NB4 (cell line): Measurements from ENCODE around the gene TTLL1.
A peak's percentile ranks its signal among the peaks of the same experiment; 100 is the strongest.

ENCODE experiments used
- DNase-seq: peaks from one replicate; pipeline ENCODE4 v3.0.0; 2010; ENCODE audit warnings: low read depth
- H3K4me3 ChIP-seq: one replicate; pipeline ENCODE4 v1.5.1; 2011; ENCODE audit warnings: mild to moderate bottlenecking, low read depth, low read length, moderate library complexity
- MYC ChIP-seq: IDR thresholded peaks from 2 replicates; pipeline ENCODE4 v1.6.1; 2011; ENCODE audit warnings: low read depth, low read length
- POLR2A ChIP-seq: IDR thresholded peaks from 2 replicates; pipeline ENCODE4 v1.6.1; 2011; ENCODE audit warnings: mild to moderate bottlenecking; ENCODE audit not compliant: insufficient read length; ENCODE audit errors: extremely low read depth
- TF ChIP-seq, protein P1 (sequence below): IDR thresholded peaks from one replicate; pipeline ENCODE4 v1.5.1; 2012; ENCODE audit warnings: low read depth, low read length
- TF ChIP-seq, protein P2 (sequence below): IDR thresholded peaks from 2 replicates; pipeline ENCODE4 v1.6.1; 2011; ENCODE audit warnings: low read depth, low read length

TTLL1 gene

DNA sequence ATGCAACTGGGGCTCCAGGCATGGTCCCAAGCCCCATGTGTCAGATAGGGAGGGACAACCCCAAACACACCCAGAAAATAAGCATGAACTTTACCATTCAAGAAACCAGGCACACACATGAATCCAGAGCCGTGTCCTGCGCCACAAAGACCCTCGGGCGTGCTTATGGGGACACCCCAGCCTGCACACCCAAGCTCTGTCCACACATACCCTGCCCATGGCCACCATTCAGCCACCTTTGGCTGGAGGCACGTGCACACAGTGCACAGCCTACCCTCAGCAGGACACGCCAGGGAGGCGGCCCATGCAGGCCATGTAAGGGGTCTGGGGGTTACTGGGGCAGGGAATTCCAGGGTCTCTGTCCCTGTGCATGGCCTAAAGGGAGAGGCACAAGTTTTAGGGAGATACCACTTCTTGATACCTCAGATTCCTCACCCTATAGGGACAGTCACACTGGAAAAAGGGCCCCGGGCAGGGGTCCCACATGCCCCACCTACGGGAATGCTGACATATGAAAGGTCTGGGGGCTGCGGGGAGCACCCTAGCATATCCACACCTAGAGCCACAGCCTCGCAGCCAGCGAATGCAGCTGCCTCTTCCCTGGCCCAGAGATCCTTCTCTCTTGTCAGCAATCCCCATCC is 94.8 kb downstream of the TTLL1 start:
- TF ChIP-seq MYC (no peak), POLR2A (no peak)
- TF ChIP-seq, protein P1, sequence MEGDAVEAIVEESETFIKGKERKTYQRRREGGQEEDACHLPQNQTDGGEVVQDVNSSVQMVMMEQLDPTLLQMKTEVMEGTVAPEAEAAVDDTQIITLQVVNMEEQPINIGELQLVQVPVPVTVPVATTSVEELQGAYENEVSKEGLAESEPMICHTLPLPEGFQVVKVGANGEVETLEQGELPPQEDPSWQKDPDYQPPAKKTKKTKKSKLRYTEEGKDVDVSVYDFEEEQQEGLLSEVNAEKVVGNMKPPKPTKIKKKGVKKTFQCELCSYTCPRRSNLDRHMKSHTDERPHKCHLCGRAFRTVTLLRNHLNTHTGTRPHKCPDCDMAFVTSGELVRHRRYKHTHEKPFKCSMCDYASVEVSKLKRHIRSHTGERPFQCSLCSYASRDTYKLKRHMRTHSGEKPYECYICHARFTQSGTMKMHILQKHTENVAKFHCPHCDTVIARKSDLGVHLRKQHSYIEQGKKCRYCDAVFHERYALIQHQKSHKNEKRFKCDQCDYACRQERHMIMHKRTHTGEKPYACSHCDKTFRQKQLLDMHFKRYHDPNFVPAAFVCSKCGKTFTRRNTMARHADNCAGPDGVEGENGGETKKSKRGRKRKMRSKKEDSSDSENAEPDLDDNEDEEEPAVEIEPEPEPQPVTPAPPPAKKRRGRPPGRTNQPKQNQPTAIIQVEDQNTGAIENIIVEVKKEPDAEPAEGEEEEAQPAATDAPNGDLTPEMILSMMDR = no peak
- TF ChIP-seq, protein P2, sequence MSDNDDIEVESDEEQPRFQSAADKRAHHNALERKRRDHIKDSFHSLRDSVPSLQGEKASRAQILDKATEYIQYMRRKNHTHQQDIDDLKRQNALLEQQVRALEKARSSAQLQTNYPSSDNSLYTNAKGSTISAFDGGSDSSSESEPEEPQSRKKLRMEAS = no peak
- H3K4me3 ChIP-seq = peak overlapping the region; percentile 26
- DNase-seq = no peak

DNA sequence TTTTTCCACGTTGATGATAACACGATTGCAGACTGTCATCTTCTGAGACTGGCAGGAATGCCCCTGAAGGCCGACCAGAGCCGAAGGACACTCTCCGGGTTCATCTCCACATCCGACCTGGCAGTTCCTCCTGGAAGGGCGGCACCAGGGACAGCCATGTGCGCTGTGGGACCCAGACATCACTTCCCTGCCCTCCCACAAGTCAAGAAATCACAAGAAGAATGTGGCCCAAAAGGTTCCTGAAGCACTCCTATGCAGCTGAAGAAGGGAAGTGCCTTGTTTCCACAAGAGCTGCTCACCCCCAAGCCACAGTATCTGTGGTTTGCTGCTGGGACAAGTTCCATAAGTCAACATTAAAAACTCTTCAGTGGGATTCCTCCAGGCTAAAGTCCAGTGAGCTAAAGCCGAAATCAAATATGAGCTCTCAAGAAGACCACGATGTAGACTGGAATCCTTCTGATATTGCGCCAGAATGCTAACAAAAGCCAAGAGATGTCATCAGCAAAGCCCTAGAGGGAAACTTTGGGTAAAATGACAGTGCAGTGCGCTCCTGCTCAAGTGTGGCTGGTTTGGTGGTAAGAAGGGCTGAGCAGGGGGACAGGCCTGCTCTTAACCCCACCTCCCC is 95.4 kb downstream of the TTLL1 start:
- H3K4me3 ChIP-seq = no peak overlapping the region
- peak; percentile 80 for DNase-seq
- TF ChIP-seq, protein P1 = no peak
- TF ChIP-seq MYC (no peak), POLR2A (no peak)
- TF ChIP-seq, protein P2 = no peak

DNA sequence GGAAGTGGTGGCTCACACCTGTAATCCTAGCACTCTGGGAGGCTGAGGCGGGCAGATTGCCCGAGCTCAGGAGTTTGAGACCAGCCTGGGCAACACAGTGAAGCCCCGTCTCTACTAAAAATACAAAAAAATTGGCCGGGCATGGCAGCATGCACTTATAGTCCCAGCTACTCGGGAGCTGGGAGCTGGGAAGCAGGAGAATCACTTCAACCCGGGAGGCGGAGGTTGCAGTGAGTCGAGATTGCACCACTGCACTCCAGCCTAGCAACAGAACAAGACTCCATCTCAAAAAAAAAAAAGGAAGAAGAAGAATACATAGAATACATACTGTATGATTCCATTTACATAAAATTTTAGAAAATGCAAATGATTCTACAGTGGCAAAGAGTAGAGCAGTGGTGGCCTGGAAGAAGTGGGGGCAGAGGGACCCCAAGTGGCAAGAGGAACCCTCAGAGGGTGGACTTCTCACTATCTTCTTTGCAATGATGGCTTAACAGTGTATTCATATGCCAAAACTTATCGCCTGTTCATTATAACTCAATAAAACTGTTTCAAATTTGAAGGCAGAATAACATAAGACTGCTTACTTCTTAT is 96.2 kb downstream of the TTLL1 start:
- H3K4me3 ChIP-seq = no peak overlapping the region
- no peak for DNase-seq
- TF ChIP-seq, protein P1 = no peak
- TF ChIP-seq MYC (no peak), POLR2A (no peak)

DNA sequence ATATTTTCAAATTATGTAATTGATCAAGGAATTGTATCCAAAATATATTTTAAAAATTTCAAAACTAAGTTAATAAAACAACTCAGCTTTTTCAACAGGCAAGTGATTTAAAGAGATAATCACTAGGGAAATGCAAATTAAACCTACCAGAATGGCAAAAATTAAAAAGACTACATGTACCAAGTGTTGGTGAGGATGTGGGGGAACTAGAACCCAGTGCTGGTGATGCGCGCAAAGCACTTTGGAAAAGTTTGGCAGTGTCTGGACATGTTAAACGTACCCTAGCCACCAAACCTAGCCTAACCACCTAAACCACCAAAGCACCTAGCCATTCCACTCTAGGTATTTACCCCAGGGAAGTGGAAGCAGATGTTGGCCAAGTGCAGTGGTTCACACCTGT is 97.1 kb downstream of the TTLL1 start:
- no peak for TF ChIP-seq POLR2A
- TF ChIP-seq, protein P1 = no peak
- TF ChIP-seq, protein P2 = no peak
- no peak for TF ChIP-seq MYC

DNA sequence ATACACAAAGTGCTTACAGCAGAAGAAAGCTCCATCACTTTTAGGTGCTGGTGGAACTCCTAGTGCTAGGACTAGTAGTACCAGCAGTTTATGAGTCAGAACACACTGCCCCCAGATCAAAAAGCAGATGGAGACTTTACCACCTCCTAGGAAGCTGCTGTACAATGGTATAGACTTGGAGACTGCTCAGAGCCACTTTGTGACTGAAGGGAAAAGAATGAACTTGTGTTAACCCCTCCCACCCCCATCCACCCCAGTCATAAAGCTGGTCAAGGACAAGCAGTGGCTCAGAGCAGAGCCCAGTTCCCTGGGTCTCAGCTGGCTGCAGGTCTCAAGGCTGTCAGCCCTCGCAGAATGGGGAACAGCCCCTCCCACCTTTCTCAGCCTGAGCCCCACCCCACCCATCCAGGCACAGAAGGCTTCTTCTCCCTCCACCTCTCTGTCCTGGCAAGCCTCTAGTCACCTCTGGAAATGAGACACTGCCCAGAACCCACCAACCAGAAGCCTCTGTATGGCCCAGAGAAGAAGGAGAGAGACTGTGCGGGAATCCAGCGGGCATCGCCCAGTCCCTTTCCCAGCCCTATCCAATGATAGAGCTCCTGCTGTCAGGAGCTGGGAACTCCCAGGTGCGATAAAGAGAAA is 98.1 kb downstream of the TTLL1 start:
- DNase-seq = peak; percentile 57

More for the DNA sequence above, 97.1 kb downstream of the TTLL1 start:
- DNase-seq = no peak
- H3K4me3 ChIP-seq = no peak overlapping the region

More for the DNA sequence above, 98.1 kb downstream of the TTLL1 start:
- TF ChIP-seq POLR2A (no peak), MYC (no peak)
- TF ChIP-seq, protein P2 = no peak
- TF ChIP-seq, protein P1 = no peak
- no peak overlapping the region for H3K4me3 ChIP-seq
